Ovary (tissue), 9 donors: ENCODE data around the gene YIF1A. TPM values are rescaled to one million over a fixed set of nuclear protein-coding genes. Genes with fewer than 3 reads are reported as not detected.

Experiments used
- DNase-seq, 5 donors: peaks; one replicate each; pipeline ENCODE4 v3.0.0-alpha.2; 2019 to 2020
- H3K27ac ChIP-seq, 2 donors: fragments of 200-600 bp; one replicate each; pipeline versions ENCODE4 v1.5.1 to v1.8.0; 2019 to 2022
- H3K27me3 ChIP-seq: fragments of 200-600 bp; one replicate; pipeline ENCODE4 v1.8.0; 2022
- H3K36me3 ChIP-seq: fragments of 200-600 bp; sonication (generic); one replicate; pipeline ENCODE4 v1.5.1; 2019
- H3K4me1 ChIP-seq: one replicate; pipeline ENCODE4 v1.8.1; 2013; ENCODE audit warnings: mild to moderate bottlenecking, moderate library complexity; ENCODE audit not compliant: insufficient read depth
- H3K4me3 ChIP-seq: fragments of 200-600 bp; sonication (generic); one replicate; pipeline ENCODE4 v1.5.1; 2017
- H3K9me3 ChIP-seq, 2 donors: fragments of 200-600 bp in 1 of 2; sonication (generic) in 1 of 2; one replicate each; pipeline versions ENCODE4 v1.5.1 to v1.8.1; 2013 to 2019; ENCODE audit warnings: mild to moderate bottlenecking in 1 of 2, moderate library complexity in 1 of 2
- EP300 ChIP-seq: sonication (generic); formaldehyde crosslinking; IDR thresholded peaks from one replicate; pipeline ENCODE4 v1.6.1; 2017; ENCODE audit warnings: antibody characterized with exemption
- POLR2A ChIP-seq: fragments of 450-650 bp; IDR thresholded peaks from one replicate; pipeline ENCODE4 v1.6.1; 2017; ENCODE audit warnings: antibody characterized with exemption, mild to moderate bottlenecking, moderate library complexity
- WGBS, 3 donors: extraction: QIAGEN DNeasy Blood & Tissue Kit in 1 of 3; methylation state at CpG; one replicate each; pipeline versions ENCODE4 v1.1.5 to v1.1.7; 2013 to 2017; 5-methylcytosine and 5-hydroxymethylcytosine counted together
- intact Hi-C, 4 donors: fragments of 100-400 bp; cut with DNase I; formaldehyde crosslinking; loops; one replicate each; pipeline versions ENCODE4 v1.11.0 to v1.15.1; 2022 to 2023
- polyA plus RNA-seq, 2 donors: library from polyadenylated mRNA; stranded (reverse); fragments of 200-250 nt in 1 of 2; fragments of 350-450 nt in 1 of 2; fragmentation: Illumina TruSeq in 1 of 2; extraction: RNeasy Lipid Tissue Mini Kit (QIAGEN cat#74804) in 1 of 2; gene quantifications; one replicate each; pipeline ENCODE4 v1.2.3, GENCODE V29; 2013 to 2014
- total RNA-seq, 7 donors: library from RNA; depleted of rRNA in 2 of 7; stranded (reverse); fragments of >200 nt in 2 of 7; fragmentation: NEBNext Ultra II Directional in 3 of 7; extraction: Animal tissue kit (Norgen Biotek cat#: 25700) in 3 of 7; gene quantifications; one replicate each; pipeline versions ENCODE4 v1.1.0 to v1.2.4, GENCODE V29; 2016 to 2023
- TF ChIP-seq, protein P1 (sequence below), 3 donors: fragments of 450-650 bp in 2 of 3; fragments of 200-600 bp in 1 of 3; IDR thresholded peaks; one replicate each; pipeline versions ENCODE4 v1.5.1 to v1.8.0; 2016 to 2022; ENCODE audit warnings: antibody characterized with exemption in 3 of 3, mild to moderate bottlenecking in 1 of 3
- donor health status: DM: no; HTN: no; CAD: no; lungs with moderate emphysema.
- donor health status: DM: no; HTN: no; CAD: no.
- donor health status: Bipolar disorder and iron deficiency.
- donor health status: DM: yes; HTN: yes; CAD: no.
- donor health status: DM: no; HTN: no; CAD: no.
- donor health status: DM: yes; HTN: yes; CAD: no.

YIF1A gene
- total and polyA plus RNA-seq, 9 donors: 39.3 to 91.0 (median 64.2) TPM

DNA sequence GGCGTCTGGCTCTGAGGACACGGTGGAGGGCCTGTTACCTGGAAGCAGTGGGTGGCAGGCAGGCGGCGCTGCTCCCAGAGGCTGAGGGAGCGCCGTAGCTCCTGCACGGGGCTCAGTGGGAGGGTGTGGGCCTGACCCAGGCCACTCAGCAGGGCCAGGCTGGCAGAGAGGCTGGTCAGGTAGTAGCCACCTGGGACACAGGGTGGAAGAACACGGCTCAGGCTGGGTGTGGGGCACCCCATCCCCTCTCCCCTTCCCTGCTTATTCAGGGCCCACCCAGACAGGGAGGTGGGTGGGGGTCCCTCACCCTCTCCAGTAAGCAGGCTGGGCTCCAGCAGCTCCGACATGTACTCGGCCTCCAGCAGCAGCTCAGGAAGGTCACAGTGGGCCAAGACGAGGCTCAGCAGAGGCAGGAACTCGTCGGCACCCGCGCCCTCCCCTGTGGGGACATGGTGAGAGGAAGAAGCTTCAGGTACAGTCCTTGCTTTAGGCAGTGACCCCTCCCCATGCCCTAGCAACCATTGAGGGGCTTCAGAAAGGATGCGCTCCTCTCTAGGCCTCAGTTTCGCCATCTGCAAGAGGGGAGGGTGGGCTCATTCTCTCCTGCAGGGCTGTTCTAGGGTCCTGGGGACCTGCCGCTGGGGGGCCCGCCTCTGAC, 44.4 kb upstream of the YIF1A start:
- intact Hi-C loops: loop anchor here in 1 of 4 donors (10.0 kb wide), 1 partner anchor 49 kb away; the partner anchor contains the start of gene YIF1A
- Histone ChIP-seq H3K27me3 (no peaks in the 10 kb centered on the region), H3K9me3 (no peaks in the 10 kb centered on the region), H3K4me1 (peaks cover 16% of the 10 kb centered on the region), H3K4me3 (no peak overlapping the region), H3K27ac (no peak overlapping the region), H3K36me3 (no peaks in the 10 kb centered on the region)
- no peak for TF ChIP-seq POLR2A
- WGBS, 3 donors: 87 to 91% (median 89%) methylated on average over 16 to 19 of the region's 19 CpGs
- peak in 2 of 5 donors; percentile 16 to 30 for DNase-seq

DNA sequence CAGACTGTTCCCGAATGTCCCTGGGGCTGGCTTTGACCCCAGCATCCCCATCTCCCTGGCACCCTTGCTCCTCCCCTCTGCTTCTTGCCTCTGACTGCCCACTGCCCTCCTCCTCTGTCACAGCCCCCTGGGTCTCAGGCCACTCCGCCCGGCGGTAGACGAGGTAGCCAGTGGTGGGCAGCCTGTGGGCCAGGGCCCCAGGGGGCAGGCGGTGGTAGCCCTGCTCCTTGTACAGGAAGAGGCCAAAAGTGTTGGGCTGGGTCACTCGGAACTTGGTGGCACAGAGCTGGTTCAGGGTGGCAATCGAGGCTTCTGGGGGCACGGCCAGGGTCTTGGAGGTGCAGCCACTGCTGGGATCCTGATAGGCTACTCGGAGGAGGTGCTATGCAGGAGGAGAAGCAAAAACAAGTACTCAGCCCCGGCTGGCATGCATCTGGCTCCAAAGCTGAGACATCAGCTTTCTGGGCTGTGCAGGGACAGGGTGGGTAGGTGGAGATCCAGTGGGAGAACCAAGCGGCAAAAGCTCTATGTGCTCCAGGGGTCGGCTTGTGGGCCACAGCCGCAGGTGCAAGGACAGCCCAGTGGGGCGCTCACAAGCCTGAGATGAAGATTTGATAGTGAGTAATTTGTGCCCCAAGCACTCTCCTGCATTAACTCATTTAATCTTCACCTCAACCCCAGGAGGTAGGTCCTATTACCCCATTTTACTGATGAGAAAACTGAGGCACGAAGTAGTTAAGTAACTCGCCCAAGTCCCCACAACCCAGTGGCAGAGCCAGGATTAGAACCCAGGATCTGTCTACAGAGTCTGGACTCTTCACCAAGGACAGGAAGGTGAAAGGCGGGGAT, 43.7 kb upstream of the YIF1A start:
- Histone ChIP-seq H3K36me3 (no peaks in the 10 kb centered on the region), H3K9me3 (no peaks in the 10 kb centered on the region), H3K27me3 (no peaks in the 10 kb centered on the region), H3K27ac (no peak overlapping the region), H3K4me1 (peaks cover 16% of the 10 kb centered on the region), H3K4me3 (no peak overlapping the region)
- 79 to 82% (median 81%) methylated on average over 18 of the region's 18 CpGs for whole genome bisulfite sequencing, 3 donors
- TF ChIP-seq, protein P1, sequence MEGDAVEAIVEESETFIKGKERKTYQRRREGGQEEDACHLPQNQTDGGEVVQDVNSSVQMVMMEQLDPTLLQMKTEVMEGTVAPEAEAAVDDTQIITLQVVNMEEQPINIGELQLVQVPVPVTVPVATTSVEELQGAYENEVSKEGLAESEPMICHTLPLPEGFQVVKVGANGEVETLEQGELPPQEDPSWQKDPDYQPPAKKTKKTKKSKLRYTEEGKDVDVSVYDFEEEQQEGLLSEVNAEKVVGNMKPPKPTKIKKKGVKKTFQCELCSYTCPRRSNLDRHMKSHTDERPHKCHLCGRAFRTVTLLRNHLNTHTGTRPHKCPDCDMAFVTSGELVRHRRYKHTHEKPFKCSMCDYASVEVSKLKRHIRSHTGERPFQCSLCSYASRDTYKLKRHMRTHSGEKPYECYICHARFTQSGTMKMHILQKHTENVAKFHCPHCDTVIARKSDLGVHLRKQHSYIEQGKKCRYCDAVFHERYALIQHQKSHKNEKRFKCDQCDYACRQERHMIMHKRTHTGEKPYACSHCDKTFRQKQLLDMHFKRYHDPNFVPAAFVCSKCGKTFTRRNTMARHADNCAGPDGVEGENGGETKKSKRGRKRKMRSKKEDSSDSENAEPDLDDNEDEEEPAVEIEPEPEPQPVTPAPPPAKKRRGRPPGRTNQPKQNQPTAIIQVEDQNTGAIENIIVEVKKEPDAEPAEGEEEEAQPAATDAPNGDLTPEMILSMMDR (IDR thresholded peaks at IDR 0.05): no peak
- no peak for TF ChIP-seq POLR2A
- TF ChIP-seq EP300: no peak
- peak in 1 of 5 donors; percentile 28 for DNase-seq
- intact Hi-C loops: loop anchor here in 1 of 4 donors (10.0 kb wide), 1 partner anchor 48 kb away; the partner anchor contains the start of gene YIF1A

DNA sequence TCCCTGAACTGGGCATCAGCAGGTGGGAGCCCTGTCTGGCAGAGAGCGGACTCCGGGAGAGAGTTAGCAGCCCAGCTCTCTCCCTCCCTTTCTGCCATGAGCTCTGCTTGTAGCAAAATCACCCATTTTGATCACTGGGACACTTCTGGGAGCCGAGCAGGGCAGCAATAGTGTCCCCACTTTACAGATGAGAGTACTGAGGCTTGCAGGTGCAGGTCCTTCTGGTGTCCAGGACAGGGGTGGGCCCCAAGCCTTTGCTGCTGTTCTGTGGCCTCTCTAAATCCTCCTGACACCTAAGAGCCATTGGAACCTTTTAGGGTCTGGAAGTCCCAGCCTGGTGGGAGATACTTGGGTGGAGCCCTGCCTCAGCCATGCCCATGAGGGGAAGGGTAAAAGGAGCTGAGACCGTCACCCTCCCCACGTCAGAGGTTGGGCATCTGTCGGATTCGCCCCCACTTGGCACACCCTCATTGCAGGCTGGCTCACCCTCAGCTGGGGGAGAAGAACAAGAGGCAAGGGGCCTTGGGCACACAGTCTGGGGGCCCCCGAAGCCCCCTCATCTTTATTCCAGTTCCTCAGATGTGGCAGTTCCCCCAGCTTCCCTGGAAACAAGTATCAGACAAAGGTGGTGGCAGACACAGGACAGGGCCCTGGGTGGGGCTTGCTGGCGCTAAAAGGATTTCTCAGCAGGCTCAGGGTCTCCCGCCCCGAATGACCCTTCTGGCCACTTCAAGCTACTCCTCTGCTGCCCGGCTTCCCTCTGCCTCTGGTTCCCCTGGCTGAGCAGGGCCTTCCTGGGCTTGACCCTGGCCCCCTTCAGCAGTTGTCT, 42.8 kb upstream of the YIF1A start:
- H3K4me1 ChIP-seq: peaks cover 14% of the 10 kb centered on the region
- WGBS, 3 donors: 89 to 92% (median 91%) methylated on average over 12 of the region's 12 CpGs
- TF ChIP-seq POLR2A (no peak), EP300 (no peak)
- TF ChIP-seq, protein P1 (IDR thresholded peaks at IDR 0.05): no peak
- no peaks in the 10 kb centered on the region for H3K36me3 ChIP-seq
- no peaks in the 10 kb centered on the region for H3K9me3 ChIP-seq
- intact Hi-C loops: loop anchor here in 1 of 4 donors (10.0 kb wide), 1 partner anchor 47 kb away; the partner anchor contains the start of gene YIF1A
- H3K4me3 ChIP-seq: no peak overlapping the region
- DNase-seq: peak in 2 of 5 donors; percentile 15 to 28
- no peak overlapping the region for H3K27ac ChIP-seq
- H3K27me3 ChIP-seq: no peaks in the 10 kb centered on the region

DNA sequence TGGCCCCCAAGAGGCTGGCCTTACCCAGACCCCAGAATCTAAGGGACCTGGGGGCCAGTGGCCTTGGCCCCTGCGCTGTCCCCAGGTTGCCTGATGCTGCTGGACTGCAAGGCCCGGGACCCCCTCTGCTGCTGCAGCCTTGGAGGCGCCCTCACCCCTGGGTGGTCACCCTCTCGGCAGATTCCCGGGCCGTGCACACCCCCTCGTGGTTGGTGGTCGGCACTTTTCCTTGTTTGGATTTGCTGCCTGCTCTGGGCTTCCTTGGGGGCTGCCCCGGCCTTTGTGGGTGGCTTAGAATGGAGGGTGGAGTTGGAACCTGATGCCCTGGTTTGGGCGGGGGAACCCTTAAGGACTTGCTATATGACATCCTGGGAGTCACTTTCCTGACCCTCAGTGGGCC, 42.0 kb upstream of the YIF1A start:
- TF ChIP-seq, protein P1 (IDR thresholded peaks at IDR 0.05): no peak
- TF ChIP-seq EP300: no peak
- TF ChIP-seq POLR2A: no peak
- Histone ChIP-seq H3K4me1 (peaks cover 13% of the 10 kb centered on the region), H3K4me3 (no peak overlapping the region), H3K27me3 (no peaks in the 10 kb centered on the region), H3K36me3 (no peaks in the 10 kb centered on the region), H3K9me3 (no peaks in the 10 kb centered on the region), H3K27ac (no peak overlapping the region)
- WGBS, 3 donors: 37 to 48% (median 44%) methylated on average over 10 of the region's 10 CpGs
- DNase-seq: peak in 1 of 5 donors; percentile 37
- intact Hi-C loops: loop anchor here in 1 of 4 donors (10.0 kb wide), 1 partner anchor 46 kb away; the partner anchor contains the start of gene YIF1A
